B cell (primary cell): ENCODE measurements around the gene ZP2. TPM values are rescaled to one million over a fixed set of nuclear protein-coding genes. Genes with fewer than 3 reads are reported as not detected.

Experiments used
- ATAC-seq: fragments of 200-7000 bp; cut with Tn5 transposase; one replicate; pipeline ENCODE4 v1.10.0; 2021; ENCODE audit warnings: low read depth, mild to moderate bottlenecking, moderate number of reproducible peaks, moderate library complexity
- CTCF ChIA-PET: fragments of 350-600 bp; sonication (Branson Sonifier 250); formaldehyde crosslinking; loops from one replicate; lab custom pipeline; 2021; ENCODE audit warnings: antibody characterized with exemption, inconsistent platforms; lab: Charles Lee
- POLR2A ChIA-PET: fragments of 350-600 bp; sonication (Branson Sonifier 250); formaldehyde crosslinking; loops from one replicate; lab custom pipeline; 2021; ENCODE audit warnings: antibody characterized with exemption; lab: Charles Lee
- DNase-seq: peaks from one replicate; pipeline ENCODE4 v3.0.0; 2013
- H2AFZ ChIP-seq: 2 replicates; pipeline ENCODE4 v1.6.1; 2012; ENCODE audit warnings: mild to moderate bottlenecking, low read depth, low read length; ENCODE audit not compliant: insufficient read depth, poor library complexity, severe bottlenecking
- H3K27ac ChIP-seq, 2 donors: 1 replicate in 1 of 2; 2 replicates in 1 of 2; pipeline ENCODE4 v1.5.1; 2012 to 2013; ENCODE audit warnings: low read length in 2 of 2, mild to moderate bottlenecking in 2 of 2, moderate library complexity in 1 of 2
- H3K27me3 ChIP-seq, 4 experiments: fragments of 200-600 bp in 1 of 4; sonication (generic) in 1 of 4; replicated peaks in 1 of 4; 1 replicate in 2 of 4; 2 replicates in 2 of 4; pipeline versions ENCODE4 v1.6.1 to v1.7.0; 2013 to 2016; ENCODE audit warnings: low read length in 3 of 4, mild to moderate bottlenecking in 2 of 4, mixed read lengths in 1 of 4, moderate library complexity in 1 of 4; ENCODE audit not compliant: insufficient read depth in 4 of 4, control insufficient read depth in 3 of 4; ENCODE audit errors: control extremely low read depth in 1 of 4
- H3K36me3 ChIP-seq, 2 experiments: replicated peaks in 1 of 2; 1 replicate in 1 of 2; 2 replicates in 1 of 2; pipeline versions ENCODE4 v1.6.1 to v1.7.1; 2013; ENCODE audit warnings: low read length in 1 of 2; ENCODE audit not compliant: insufficient read depth in 2 of 2, control insufficient read depth in 1 of 2; ENCODE audit errors: control extremely low read depth in 1 of 2, extremely low read depth in 1 of 2
- H3K4me1 ChIP-seq, 2 donors: fragments of 200-600 bp in 1 of 2; sonication (generic) in 1 of 2; 1 replicate in 1 of 2; 2 replicates in 1 of 2; pipeline versions ENCODE4 v1.5.1 to v1.6.1; 2013 to 2017; ENCODE audit warnings: low read length in 2 of 2; ENCODE audit not compliant: control insufficient read depth in 2 of 2, insufficient read depth in 2 of 2
- H3K4me2 ChIP-seq: replicated peaks from 2 replicates; pipeline ENCODE3; 2012; ENCODE audit warnings: mild to moderate bottlenecking, low read depth, low read length; ENCODE audit not compliant: poor library complexity, severe bottlenecking
- H3K4me3 ChIP-seq, 5 experiments: fragments of 200-600 bp in 1 of 5; sonication (generic) in 1 of 5; 1 replicate in 3 of 5; 2 replicates in 2 of 5; pipeline versions ENCODE4 v1.5.1 to v1.7.0; 2011 to 2016; ENCODE audit warnings: low read length in 4 of 5, mild to moderate bottlenecking in 4 of 5, low read depth in 2 of 5, control low read depth in 1 of 5, moderate library complexity in 1 of 5; ENCODE audit not compliant: insufficient read depth in 1 of 5; ENCODE audit errors: control extremely low read depth in 1 of 5, extremely low read depth in 1 of 5
- H3K79me2 ChIP-seq: fragments of 200-600 bp; sonication (generic); one replicate; pipeline ENCODE4 v1.6.0; 2016; ENCODE audit warnings: low read length; ENCODE audit not compliant: control insufficient read depth, insufficient read depth
- H3K9ac ChIP-seq: fragments of 200-600 bp; sonication (generic); 2 replicates; pipeline ENCODE4 v1.6.1; 2017; ENCODE audit warnings: mild to moderate bottlenecking, low read length, moderate library complexity
- H3K9me3 ChIP-seq, 3 donors: one replicate each; pipeline versions ENCODE4 v1.6.1 to v1.7.1; 2013; ENCODE audit warnings: low read length in 2 of 3; ENCODE audit not compliant: control insufficient read depth in 2 of 3, insufficient read depth in 1 of 3; ENCODE audit errors: control extremely low read depth in 1 of 3
- H4K20me1 ChIP-seq: 2 replicates; pipeline ENCODE4 v1.6.0; 2012; ENCODE audit warnings: mild to moderate bottlenecking, low read length; ENCODE audit not compliant: insufficient read depth, control insufficient read depth, poor library complexity, severe bottlenecking
- H3K27ac Mint-ChIP-seq: one replicate; pipeline ENCODE4 v1.8.0; 2021; ENCODE audit warnings: mixed read lengths
- H3K27me3 Mint-ChIP-seq: one replicate; pipeline ENCODE4 v1.8.0; 2021; ENCODE audit warnings: mixed read lengths
- H3K4me1 Mint-ChIP-seq: one replicate; pipeline ENCODE4 v1.8.0; 2021; ENCODE audit warnings: mixed read lengths
- H3K4me3 Mint-ChIP-seq: one replicate; pipeline ENCODE4 v1.8.0; 2021; ENCODE audit warnings: mixed read lengths
- H3K9me3 Mint-ChIP-seq: one replicate; pipeline ENCODE4 v1.8.0; 2022; ENCODE audit warnings: mixed read lengths; ENCODE audit not compliant: insufficient read depth
- EZH2 ChIP-seq: IDR thresholded peaks from 2 replicates; pipeline ENCODE4 v1.6.1; 2012; ENCODE audit warnings: borderline replicate concordance, low read depth, mild to moderate bottlenecking, moderate library complexity, low read length; ENCODE audit not compliant: insufficient read depth, poor library complexity, severe bottlenecking
- WGBS: methylation state at CpG from one replicate; pipeline ENCODE4 v1.1.5; 2013; ENCODE audit warnings: missing lambda C conversion rate; ENCODE audit not compliant: insufficient coverage; 5-methylcytosine and 5-hydroxymethylcytosine counted together
- intact Hi-C: fragments of 100-400 bp; cut with micrococcal nuclease; formaldehyde crosslinking; loops from one replicate; pipeline ENCODE4 v1.10.0; 2022
- polyA minus RNA-seq: library from RNA; depleted of rRNA, polyadenylated mRNA; stranded (reverse); fragments of >200 nt; gene quantifications from 2 replicates; pipeline ENCODE4 v1.2.3, GENCODE V29; 2012
- polyA plus RNA-seq: library from polyadenylated mRNA; depleted of rRNA; stranded (reverse); fragments of >200 nt; gene quantifications from 2 replicates; pipeline ENCODE4 v1.2.3, GENCODE V29; 2012
- total RNA-seq, 2 donors: library from RNA; stranded (reverse); fragments of 120-200 nt in 1 of 2; gene quantifications; 1 replicate in 1 of 2; 2 replicates in 1 of 2; pipeline versions ENCODE4 v1.2.3 to v1.2.4, GENCODE V29; 2013 to 2022
- TF ChIP-seq, protein P1 (sequence below): fragments of 200-600 bp; IDR thresholded peaks from one replicate; pipeline ENCODE4 v1.8.0; 2022; ENCODE audit warnings: antibody characterized with exemption, mild to moderate bottlenecking

ZP2 gene
- total RNA-seq = not detected in 2 replicates
- total RNA-seq (2013) = not detected
- polyA plus RNA-seq = not detected in 2 replicates
- not detected in 2 replicates for polyA minus RNA-seq

DNA sequence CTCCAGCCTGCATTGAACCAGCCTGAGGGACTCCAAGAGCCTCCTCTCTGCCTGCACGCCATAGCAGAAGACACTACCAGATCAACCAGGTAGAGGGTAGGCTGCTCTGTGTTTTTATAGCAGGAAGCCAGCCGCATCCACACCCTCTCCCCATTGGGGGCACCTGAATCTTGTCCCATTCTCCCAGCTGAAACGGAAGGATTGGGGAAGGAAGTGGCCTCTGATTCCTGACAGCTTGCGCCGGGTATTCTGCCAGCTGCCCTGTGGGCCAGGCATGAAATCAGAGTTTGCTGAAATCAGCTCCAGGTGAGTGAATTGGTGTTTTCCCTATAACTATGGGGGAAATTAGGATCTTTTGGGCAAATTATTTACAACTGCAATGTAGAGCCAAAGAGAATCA lies at the start of gene ZP2:
Gene ZP2 (minus strand): TSS at position 89 of the 400 bp plus-strand sequence. CDS start 27 bp downstream, at position 62.
- no peaks in the 10 kb centered on the region for H3K9me3 ChIP-seq
- POLR2A ChIA-PET = no interaction called here
- ATAC-seq (no peak), DNase-seq (no peak)
- H3K4me1 ChIP-seq = no peaks in the 10 kb centered on the region
- TF ChIP-seq, protein P1, sequence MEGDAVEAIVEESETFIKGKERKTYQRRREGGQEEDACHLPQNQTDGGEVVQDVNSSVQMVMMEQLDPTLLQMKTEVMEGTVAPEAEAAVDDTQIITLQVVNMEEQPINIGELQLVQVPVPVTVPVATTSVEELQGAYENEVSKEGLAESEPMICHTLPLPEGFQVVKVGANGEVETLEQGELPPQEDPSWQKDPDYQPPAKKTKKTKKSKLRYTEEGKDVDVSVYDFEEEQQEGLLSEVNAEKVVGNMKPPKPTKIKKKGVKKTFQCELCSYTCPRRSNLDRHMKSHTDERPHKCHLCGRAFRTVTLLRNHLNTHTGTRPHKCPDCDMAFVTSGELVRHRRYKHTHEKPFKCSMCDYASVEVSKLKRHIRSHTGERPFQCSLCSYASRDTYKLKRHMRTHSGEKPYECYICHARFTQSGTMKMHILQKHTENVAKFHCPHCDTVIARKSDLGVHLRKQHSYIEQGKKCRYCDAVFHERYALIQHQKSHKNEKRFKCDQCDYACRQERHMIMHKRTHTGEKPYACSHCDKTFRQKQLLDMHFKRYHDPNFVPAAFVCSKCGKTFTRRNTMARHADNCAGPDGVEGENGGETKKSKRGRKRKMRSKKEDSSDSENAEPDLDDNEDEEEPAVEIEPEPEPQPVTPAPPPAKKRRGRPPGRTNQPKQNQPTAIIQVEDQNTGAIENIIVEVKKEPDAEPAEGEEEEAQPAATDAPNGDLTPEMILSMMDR = no peak
- TF ChIP-seq EZH2 = no peak
- intact Hi-C loops = no loop called here
- no peaks in the 10 kb centered on the region for H4K20me1 ChIP-seq
- WGBS = no CpG with 5 or more reads among the region's 5 CpGs
- no peaks in the 10 kb centered on the region for H3K79me2 ChIP-seq
- Mint-ChIP-seq H3K27ac (no peak within 1 kb of the TSS), H3K27me3 (peaks cover 42% of the 10 kb centered on the region), H3K4me3 (no peak within 1 kb of the TSS), H3K9me3 (no peaks in the 10 kb centered on the region), H3K4me1 (no peaks in the 10 kb centered on the region)
- H3K4me2 ChIP-seq = no peak within 1 kb of the TSS
- H3K36me3 ChIP-seq = no peaks in the 10 kb centered on the region
- H3K4me3 ChIP-seq = no peak within 1 kb of the TSS
- H3K9ac ChIP-seq = no peak within 1 kb of the TSS
- no peak within 1 kb of the TSS for H2AFZ ChIP-seq
- CTCF ChIA-PET = interaction anchor here (0.7 to 2.4 kb wide), 4 partner anchors 22 to 1470 kb away, joined by 3 to 8 read pairs (median 3); no protein-coding TSS in a partner anchor
- H3K27me3 ChIP-seq = peaks cover 0 to 11% (median 4%) of the 10 kb centered on the region in 4 experiments
- H3K27ac ChIP-seq = no peak within 1 kb of the TSS

DNA sequence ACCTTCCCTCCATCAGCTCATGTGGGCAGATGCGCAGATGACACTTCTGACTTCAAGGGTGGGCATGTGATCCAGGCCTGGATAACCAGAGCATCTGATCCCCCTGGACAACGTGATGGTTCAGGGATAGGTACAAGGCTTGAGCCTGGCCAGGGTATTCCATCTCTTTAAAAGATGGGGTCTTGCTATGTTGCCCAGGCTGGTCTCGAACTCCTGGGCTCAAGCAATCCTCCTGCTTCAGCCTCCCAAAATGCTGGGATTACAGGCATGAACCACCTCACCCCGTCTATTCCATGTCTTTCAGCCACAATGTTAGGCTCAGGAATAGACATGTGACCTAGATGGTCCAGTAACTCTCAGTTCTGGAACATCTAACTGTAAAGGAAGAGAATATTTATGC lies 45.9 kb upstream of the ZP2 start:
- no peaks in the 10 kb centered on the region for H3K9me3 Mint-ChIP-seq
- ATAC-seq = no peak
- no peak overlapping the region for H3K27ac Mint-ChIP-seq
- ChIA-PET POLR2A (no interaction called here), CTCF (no interaction called here)
- Histone ChIP-seq H3K36me3 (no peaks in the 10 kb centered on the region), H3K4me2 (no peak overlapping the region), H3K79me2 (no peaks in the 10 kb centered on the region), H3K9ac (no peak overlapping the region), H3K27ac (no peak overlapping the region), H3K27me3 (peaks cover 0 to 9% (median 1%) of the 10 kb centered on the region in 4 experiments), H3K4me1 (no peaks in the 10 kb centered on the region), H3K4me3 (no peak overlapping the region), H3K9me3 (no peaks in the 10 kb centered on the region), H4K20me1 (no peaks in the 10 kb centered on the region), H2AFZ (no peak overlapping the region)
- H3K27me3 Mint-ChIP-seq = peaks cover 31% of the 10 kb centered on the region
- WGBS = 80% methylated on average over 2 of the region's 4 CpGs
- no peak overlapping the region for H3K4me3 Mint-ChIP-seq
- H3K4me1 Mint-ChIP-seq = peaks cover 5% of the 10 kb centered on the region
- TF ChIP-seq EZH2 = no peak
- TF ChIP-seq, protein P1 = no peak
- DNase-seq = no peak
- intact Hi-C loops = no loop called here
